OCI-LY7 (cell line): ENCODE data around the gene CFAP92. TPM values are rescaled to one million over a fixed set of nuclear protein-coding genes. Genes with fewer than 3 reads are reported as not detected.

Experiments used
- BruUV-seq: library from RNA; stranded (reverse); fragments of 400-500 nt; replicated peaks from 2 replicates; lab custom pipeline; 2021; lab: Mats Ljungman, UMichigan
- CTCF ChIA-PET: fragments of 300-600 bp; sonication (Branson Sonifier 250); formaldehyde crosslinking; loops from one replicate; lab custom pipeline; 2022; ENCODE audit warnings: antibody characterized with exemption; ENCODE audit not compliant: unreplicated experiment; lab: Charles Lee
- POLR2A ChIA-PET: fragments of 300-600 bp; sonication (Branson Sonifier 250); formaldehyde crosslinking; loops from one replicate; lab custom pipeline; 2022; ENCODE audit warnings: antibody characterized with exemption; lab: Charles Lee
- DNase-seq: peaks from one replicate; pipeline ENCODE4 v3.0.0-alpha.2; 2015; ENCODE audit warnings: low spot score
- H2AFZ ChIP-seq: fragments of 200-600 bp; sonication (generic), shearing (Covaris generic); 2 replicates; pipeline ENCODE4 v1.6.1; 2014; ENCODE audit warnings: mild to moderate bottlenecking, antibody characterized with exemption, low read length, moderate library complexity
- H3K27ac ChIP-seq: fragments of 200-600 bp; sonication (generic); 2 replicates; pipeline ENCODE4 v1.5.1; 2014; ENCODE audit warnings: mixed run types, low read depth, mild to moderate bottlenecking, moderate library complexity, low read length, inconsistent platforms; ENCODE audit not compliant: poor library complexity, severe bottlenecking
- H3K36me3 ChIP-seq: fragments of 200-600 bp; sonication (generic); 2 replicates; pipeline ENCODE4 v1.6.1; 2014; ENCODE audit warnings: mild to moderate bottlenecking, antibody characterized with exemption, low read length, moderate library complexity, mixed read lengths; ENCODE audit not compliant: insufficient read depth
- H3K4me1 ChIP-seq: fragments of 200-600 bp; sonication (generic); 2 replicates; pipeline ENCODE4 v1.5.1; 2014; ENCODE audit warnings: mild to moderate bottlenecking, low read length; ENCODE audit not compliant: insufficient read depth, poor library complexity, severe bottlenecking
- H3K4me2 ChIP-seq: fragments of 200-600 bp; sonication (generic); 2 replicates; pipeline ENCODE4 v1.6.1; 2014; ENCODE audit warnings: mild to moderate bottlenecking, low read length
- H3K4me3 ChIP-seq: fragments of 200-600 bp; sonication (generic); 2 replicates; pipeline ENCODE4 v1.5.1; 2014; ENCODE audit warnings: mild to moderate bottlenecking, low read depth, low read length; ENCODE audit not compliant: poor library complexity, severe bottlenecking
- H3K79me2 ChIP-seq: fragments of 200-600 bp; sonication (generic); 2 replicates; pipeline ENCODE4 v1.6.1; 2016; ENCODE audit warnings: low read depth, mild to moderate bottlenecking, low read length, moderate library complexity, mixed read lengths; ENCODE audit not compliant: insufficient read depth
- H3K9me2 ChIP-seq: fragments of 200-600 bp; sonication (generic); 2 replicates; pipeline ENCODE4 v1.6.1; 2016; ENCODE audit warnings: mild to moderate bottlenecking, low read length, mixed read lengths; ENCODE audit not compliant: insufficient read depth
- H3K9me3 ChIP-seq: fragments of 200-600 bp; sonication (generic); 2 replicates; pipeline ENCODE4 v1.6.1; 2014; ENCODE audit warnings: mild to moderate bottlenecking, mixed run types, low read length, mixed read lengths
- H4K20me1 ChIP-seq: fragments of 200-600 bp; sonication (generic); 2 replicates; pipeline ENCODE4 v1.6.1; 2014; ENCODE audit warnings: mild to moderate bottlenecking, antibody characterized with exemption, low read length, moderate library complexity, mixed read lengths; ENCODE audit not compliant: insufficient read depth
- CTCF ChIP-seq: fragments of 200-600 bp; sonication (generic); conservative IDR thresholded peaks from 2 replicates; pipeline ENCODE4 v1.5.1; 2014; ENCODE audit warnings: mild to moderate bottlenecking, antibody characterized with exemption, low read length, moderate library complexity, mixed read lengths
- EZH2phosphoT487 ChIP-seq: fragments of 200-600 bp; sonication (generic); IDR thresholded peaks from 2 replicates; pipeline ENCODE4 v1.6.1; 2018; ENCODE audit warnings: low read depth, borderline replicate concordance, mild to moderate bottlenecking, mixed run types, antibody characterized with exemption, low read length, moderate library complexity, mixed read lengths
- intact Hi-C: fragments of 100-400 bp; cut with micrococcal nuclease; formaldehyde crosslinking; loops from one replicate; pipeline ENCODE4 v1.10.0; 2022; ENCODE audit not compliant: unreplicated experiment
- total RNA-seq, 2 experiments: library from RNA; depleted of rRNA in 1 of 2; stranded (reverse); fragments of >200 nt in 1 of 2; shearing (Covaris generic) in 1 of 2; gene quantifications; 2 replicates each; pipeline ENCODE4 v1.2.3, GENCODE V29; 2014 to 2022

CFAP92 gene
- total RNA-seq, 2 experiments from 2014 or later = 0.08 to 0.66 TPM

GRCh38 chr3:128935922-128936321, 58.0 kb downstream of the CFAP92 start:
- BruUV-seq = no TSS peak
- Histone ChIP-seq H3K36me3 (no peaks in the 10 kb centered on the region), H2AFZ (no peak overlapping the region), H3K79me2 (no peaks in the 10 kb centered on the region), H3K4me3 (no peak overlapping the region), H3K9me3 (no peaks in the 10 kb centered on the region), H3K9me2 (no peaks in the 10 kb centered on the region), H3K27ac (no peak overlapping the region), H4K20me1 (no peaks in the 10 kb centered on the region), H3K4me2 (no peak overlapping the region), H3K4me1 (no peaks in the 10 kb centered on the region)
- ChIA-PET CTCF (no interaction called here), POLR2A (interaction anchor here (0.9 kb wide), 1 partner anchor 301 kb away, joined by 6 read pairs; no protein-coding TSS in a partner anchor)
- intact Hi-C loops = no loop called here
- DNase-seq = no peak
- TF ChIP-seq CTCF (no peak), EZH2phosphoT487 (no peak)

GRCh38 chr3:128933922-128934253, 60.0 kb downstream of the CFAP92 start:
- no TSS peak for BruUV-seq
- Histone ChIP-seq H2AFZ (no peak overlapping the region), H3K9me3 (no peaks in the 10 kb centered on the region), H3K79me2 (no peaks in the 10 kb centered on the region), H3K4me3 (no peak overlapping the region), H4K20me1 (no peaks in the 10 kb centered on the region), H3K36me3 (no peaks in the 10 kb centered on the region), H3K4me2 (no peak overlapping the region), H3K27ac (no peak overlapping the region), H3K4me1 (no peaks in the 10 kb centered on the region), H3K9me2 (no peaks in the 10 kb centered on the region)
- intact Hi-C loops = no loop called here
- TF ChIP-seq CTCF (no peak), EZH2phosphoT487 (no peak)
- POLR2A ChIA-PET = no interaction called here
- DNase-seq = no peak
- CTCF ChIA-PET = no interaction called here

- CTCF ChIA-PET = no interaction called here
- intact Hi-C loops = no loop called here
Measured at GRCh38 chr3:128933213-128933921, 60.5 kb downstream of the CFAP92 start.

More at GRCh38 chr3:128933213-128933921, 60.5 kb downstream of the CFAP92 start:
- H3K4me2 ChIP-seq = no peak overlapping the region
- H3K9me2 ChIP-seq = no peaks in the 10 kb centered on the region
- POLR2A ChIA-PET = interaction anchor here (0.5 to 0.6 kb wide), 2 partner anchors 14 to 255 kb away, joined by 3 read pairs; no protein-coding TSS in a partner anchor
- no peaks in the 10 kb centered on the region for H3K4me1 ChIP-seq
- no TSS peak for BruUV-seq
- H3K9me3 ChIP-seq = no peaks in the 10 kb centered on the region
- no peak for DNase-seq
- H2AFZ ChIP-seq = no peak overlapping the region
- no peaks in the 10 kb centered on the region for H3K36me3 ChIP-seq
- H3K4me3 ChIP-seq = no peak overlapping the region
- no peaks in the 10 kb centered on the region for H3K79me2 ChIP-seq
- no peak overlapping the region for H3K27ac ChIP-seq
- TF ChIP-seq EZH2phosphoT487 = no peak
- no peak for TF ChIP-seq CTCF
- H4K20me1 ChIP-seq = no peaks in the 10 kb centered on the region
